Activated CD8-positive, alpha-beta memory T cell treated with anti-CD3 and anti-CD28 coated beads, Interleukin-2, amount 50 U/mL, for 48 hours (primary cell): ENCODE measurements around the gene SPTLC2.
"Not testable (repeated sequence)": the region's sequence is repeated elsewhere in the genome, so short reads cannot be mapped to it uniquely, and the experiment has no call there.

Source experiments
- DNase-seq: peaks from one replicate; pipeline ENCODE4 v3.0.0-alpha.2; 2020

SPTLC2 gene

GRCh38 chr14:77544571-77544970, 71.9 kb downstream of the SPTLC2 start:
- DNase-seq: no peak

GRCh38 chr14:77543637-77544334, 72.7 kb downstream of the SPTLC2 start:
- no peak for DNase-seq

- no peak for DNase-seq
Measured at GRCh38 chr14:77543240-77543551, 73.2 kb downstream of the SPTLC2 start.

- DNase-seq: no peak
Measured at GRCh38 chr14:77542421-77543239, 73.8 kb downstream of the SPTLC2 start.

- DNase-seq: no peak
Measured at GRCh38 chr14:77541905-77542304, 74.5 kb downstream of the SPTLC2 start.

- DNase-seq: not testable (repeated sequence)
Measured at GRCh38 chr14:77536951-77537350, 79.5 kb downstream of the SPTLC2 start.

- no peak for DNase-seq
Measured at GRCh38 chr14:77531071-77531470, 85.4 kb downstream of the SPTLC2 start.

GRCh38 chr14:77529963-77530362, 86.5 kb downstream of the SPTLC2 start:
- DNase-seq: no peak

- no peak for DNase-seq
Measured at GRCh38 chr14:77529213-77529612, 87.2 kb downstream of the SPTLC2 start.

- not testable (repeated sequence) for DNase-seq
Measured at GRCh38 chr14:77528701-77529100, 87.7 kb downstream of the SPTLC2 start.

GRCh38 chr14:77526266-77526665, 90.2 kb downstream of the SPTLC2 start:
- DNase-seq: no peak

GRCh38 chr14:77524536-77524935, 91.9 kb downstream of the SPTLC2 start:
- DNase-seq: no peak

GRCh38 chr14:77523109-77523508, 93.3 kb downstream of the SPTLC2 start:
- no peak for DNase-seq

- DNase-seq: no peak
Measured at GRCh38 chr14:77520555-77520954, 95.9 kb downstream of the SPTLC2 start.

- DNase-seq: no peak
Measured at GRCh38 chr14:77516126-77516525, 100.3 kb downstream of the SPTLC2 start.

GRCh38 chr14:77511486-77512162, 104.8 kb downstream of the SPTLC2 start:
- no peak for DNase-seq

GRCh38 chr14:77509366-77509765, 107.1 kb downstream of the SPTLC2 start:
- no peak for DNase-seq

GRCh38 chr14:77508876-77509275, 107.6 kb downstream of the SPTLC2 start:
- no peak for DNase-seq

- no peak for DNase-seq
Measured at GRCh38 chr14:77508249-77508648, 108.2 kb downstream of the SPTLC2 start.

GRCh38 chr14:77507762-77508161, 108.7 kb downstream of the SPTLC2 start:
- no peak for DNase-seq

GRCh38 chr14:77505031-77505430, 111.4 kb downstream of the SPTLC2 start:
- no peak for DNase-seq

GRCh38 chr14:77503138-77503537, 113.3 kb downstream of the SPTLC2 start:
- no peak for DNase-seq

- no peak for DNase-seq
Measured at GRCh38 chr14:77502109-77502782, 114.2 kb downstream of the SPTLC2 start.
